CD8-positive, alpha-beta memory T cell (primary cell): ENCODE measurements around the gene PPP1R27. TPM values are rescaled to one million over a fixed set of nuclear protein-coding genes. Genes with fewer than 3 reads are reported as not detected.

Experiments
- CTCF ChIA-PET: fragments of 350-600 bp; sonication (Branson Sonifier 250); formaldehyde crosslinking; loops from one replicate; lab custom pipeline; 2021; ENCODE audit warnings: antibody characterized with exemption; lab: Charles Lee
- POLR2A ChIA-PET: fragments of 350-600 bp; sonication (Branson Sonifier 250); formaldehyde crosslinking; loops from one replicate; lab custom pipeline; 2021; ENCODE audit warnings: antibody characterized with exemption; lab: Charles Lee
- DNase-seq, 5 donors: peaks; one replicate each; pipeline versions ENCODE4 v3.0.0 to v3.0.0-alpha.2; 2020 to 2022; ENCODE audit warnings: mixed read lengths in 1 of 5
- H3K27ac ChIP-seq: one replicate; pipeline ENCODE4 v1.7.0; 2013; ENCODE audit warnings: low read depth, mild to moderate bottlenecking, low read length, moderate library complexity
- H3K27me3 ChIP-seq: 2 replicates; pipeline ENCODE4 v1.7.0; 2013; ENCODE audit warnings: low read length, mild to moderate bottlenecking; ENCODE audit not compliant: insufficient read depth, poor library complexity, severe bottlenecking
- H3K36me3 ChIP-seq: 2 replicates; pipeline ENCODE4 v1.7.0; 2013; ENCODE audit warnings: mild to moderate bottlenecking, low read length, moderate library complexity; ENCODE audit not compliant: insufficient read depth
- H3K4me1 ChIP-seq: 2 replicates; pipeline ENCODE4 v1.7.0; 2013; ENCODE audit warnings: mild to moderate bottlenecking, low read length, moderate library complexity; ENCODE audit not compliant: insufficient read depth
- H3K4me3 ChIP-seq: 2 replicates; pipeline ENCODE4 v1.7.0; 2013; ENCODE audit warnings: mild to moderate bottlenecking, low read length
- H3K9me3 ChIP-seq: 2 replicates; pipeline ENCODE4 v1.7.0; 2013; ENCODE audit warnings: mild to moderate bottlenecking, low read length
- H3K27ac Mint-ChIP-seq, 8 donors: one replicate each; pipeline ENCODE4 v1.8.0; 2020 to 2021; ENCODE audit warnings: mixed read lengths in 8 of 8, mild to moderate bottlenecking in 6 of 8, inconsistent platforms in 3 of 8, moderate library complexity in 3 of 8
- H3K27me3 Mint-ChIP-seq, 2 donors: one replicate each; pipeline ENCODE4 v1.8.0; 2020 to 2021; ENCODE audit warnings: mixed read lengths in 2 of 2, mild to moderate bottlenecking in 1 of 2, moderate library complexity in 1 of 2
- H3K36me3 Mint-ChIP-seq, 3 donors: one replicate each; pipeline ENCODE4 v1.8.0; 2020 to 2021; ENCODE audit warnings: mixed read lengths in 3 of 3, inconsistent platforms in 1 of 3, mild to moderate bottlenecking in 1 of 3
- H3K4me1 Mint-ChIP-seq, 3 donors: one replicate each; pipeline ENCODE4 v1.8.0; 2020 to 2021; ENCODE audit warnings: mixed read lengths in 3 of 3, inconsistent platforms in 1 of 3, mild to moderate bottlenecking in 1 of 3
- H3K4me3 Mint-ChIP-seq, 7 donors: one replicate each; pipeline ENCODE4 v1.8.0; 2020 to 2021; ENCODE audit warnings: mixed read lengths in 7 of 7, mild to moderate bottlenecking in 6 of 7, moderate library complexity in 4 of 7, inconsistent platforms in 2 of 7
- H3K9me3 Mint-ChIP-seq, 5 donors: one replicate each; pipeline ENCODE4 v1.8.0; 2020 to 2022; ENCODE audit warnings: mixed read lengths in 5 of 5, mild to moderate bottlenecking in 3 of 5, moderate library complexity in 2 of 5, inconsistent platforms in 1 of 5
- polyA plus RNA-seq: library from polyadenylated mRNA; unstranded; fragments of 300-500 nt; fragmentation: Illumina TruSeq; gene quantifications from one replicate; pipeline ENCODE4 v1.2.3, GENCODE V29; 2021
- total RNA-seq, 2 experiments: library from RNA; stranded (reverse); gene quantifications; one replicate each; pipeline ENCODE4 v1.2.3, GENCODE V29; 2021

PPP1R27 gene
- total and polyA plus RNA-seq, 3 experiments from 2014 or later: not detected

GRCh38 chr17:81821147-81821546 lies 13.7 kb downstream of the PPP1R27 start:
- Mint-ChIP-seq H3K27ac (no peak overlapping the region), H3K4me1 (peaks cover 0 to 4% (median 3%) of the 10 kb centered on the region in 3 donors), H3K9me3 (no peaks in the 10 kb centered on the region), H3K4me3 (no peak overlapping the region), H3K27me3 (peaks cover 0 to 1% of the 10 kb centered on the region in 2 donors), H3K36me3 (peaks cover 0 to 17% (median 1%) of the 10 kb centered on the region in 3 donors)
- Histone ChIP-seq H3K4me1 (no peaks in the 10 kb centered on the region), H3K27ac (no peak overlapping the region), H3K4me3 (no peak overlapping the region), H3K9me3 (no peaks in the 10 kb centered on the region), H3K36me3 (no peaks in the 10 kb centered on the region), H3K27me3 (no peaks in the 10 kb centered on the region)
- CTCF ChIA-PET: no interaction called here
- no peak for DNase-seq
- POLR2A ChIA-PET: no interaction called here

DNA sequence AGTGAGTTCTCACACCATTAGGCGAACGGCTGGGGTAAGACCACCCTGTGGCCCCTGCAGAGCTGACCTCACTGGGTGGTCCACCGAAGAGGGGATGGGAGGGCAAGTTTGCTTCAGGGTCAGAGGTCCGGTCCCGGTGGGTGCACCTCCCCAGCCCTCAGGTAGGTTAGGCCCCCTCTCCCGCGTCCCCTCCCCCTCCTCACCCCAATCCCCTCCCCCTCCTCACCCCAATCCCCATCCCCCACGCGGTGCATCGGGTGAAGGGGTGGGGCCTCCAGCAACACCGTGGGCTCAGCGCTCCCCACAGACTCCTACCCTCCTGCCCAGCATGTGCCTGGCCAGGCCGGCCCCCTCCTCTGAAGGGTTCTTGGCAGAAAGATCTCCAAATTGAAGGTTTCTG lies 15.1 kb downstream of the PPP1R27 start:
- Mint-ChIP-seq H3K27me3 (peaks cover 0 to 1% of the 10 kb centered on the region in 2 donors), H3K36me3 (peaks cover 0 to 14% (median 0%) of the 10 kb centered on the region in 3 donors), H3K9me3 (no peaks in the 10 kb centered on the region), H3K27ac (no peak overlapping the region), H3K4me3 (no peak overlapping the region), H3K4me1 (no peaks in the 10 kb centered on the region)
- Histone ChIP-seq H3K4me1 (no peaks in the 10 kb centered on the region), H3K36me3 (no peaks in the 10 kb centered on the region), H3K27me3 (no peaks in the 10 kb centered on the region), H3K27ac (no peak overlapping the region), H3K4me3 (no peak overlapping the region), H3K9me3 (no peaks in the 10 kb centered on the region)
- DNase-seq: no peak
- CTCF ChIA-PET: no interaction called here
- POLR2A ChIA-PET: no interaction called here

- Histone ChIP-seq H3K27me3 (no peaks in the 10 kb centered on the region), H3K4me1 (no peaks in the 10 kb centered on the region), H3K27ac (no peak overlapping the region), H3K36me3 (no peaks in the 10 kb centered on the region), H3K9me3 (no peaks in the 10 kb centered on the region), H3K4me3 (no peak overlapping the region)
- Mint-ChIP-seq H3K4me3 (no peak overlapping the region), H3K27ac (no peak overlapping the region), H3K9me3 (no peaks in the 10 kb centered on the region), H3K4me1 (no peaks in the 10 kb centered on the region), H3K36me3 (peaks cover 0 to 6% (median 0%) of the 10 kb centered on the region in 3 donors), H3K27me3 (peaks cover 0 to 1% of the 10 kb centered on the region in 2 donors)
- CTCF ChIA-PET: no interaction called here
- POLR2A ChIA-PET: no interaction called here
- DNase-seq: no peak
Measured at GRCh38 chr17:81817758-81818147, 17.1 kb downstream of the PPP1R27 start.

DNA sequence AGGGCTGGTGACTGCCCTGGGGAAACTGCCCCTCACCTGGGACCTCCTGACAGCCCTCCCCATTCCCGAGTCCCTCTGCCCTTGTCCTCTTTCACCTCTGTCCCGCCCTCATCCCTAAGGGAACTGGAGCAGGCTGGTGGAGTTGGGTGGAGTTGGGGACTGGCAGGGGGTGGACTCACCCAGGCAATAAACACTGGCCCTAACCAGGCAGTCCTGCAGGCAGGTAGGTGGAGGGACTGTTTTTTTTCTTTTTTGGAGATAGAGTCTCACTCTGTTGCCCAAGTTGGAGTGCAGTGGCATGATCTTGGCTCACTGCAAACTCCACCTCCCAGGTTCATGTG lies 19.2 kb downstream of the PPP1R27 start:
- Histone ChIP-seq H3K4me1 (no peaks in the 10 kb centered on the region), H3K27ac (no peak overlapping the region), H3K36me3 (no peaks in the 10 kb centered on the region), H3K9me3 (no peaks in the 10 kb centered on the region), H3K4me3 (no peak overlapping the region), H3K27me3 (no peaks in the 10 kb centered on the region)
- Mint-ChIP-seq H3K4me3 (no peak overlapping the region), H3K36me3 (no peaks in the 10 kb centered on the region), H3K27me3 (no peaks in the 10 kb centered on the region), H3K9me3 (no peaks in the 10 kb centered on the region), H3K27ac (no peak overlapping the region), H3K4me1 (no peaks in the 10 kb centered on the region)
- no peak for DNase-seq
- POLR2A ChIA-PET: no interaction called here
- CTCF ChIA-PET: no interaction called here

- Mint-ChIP-seq H3K36me3 (no peaks in the 10 kb centered on the region), H3K4me1 (no peaks in the 10 kb centered on the region), H3K4me3 (no peak overlapping the region), H3K27me3 (peaks cover 0 to 1% of the 10 kb centered on the region in 2 donors), H3K27ac (no peak overlapping the region), H3K9me3 (no peaks in the 10 kb centered on the region)
- CTCF ChIA-PET: no interaction called here
- Histone ChIP-seq H3K9me3 (no peaks in the 10 kb centered on the region), H3K4me3 (no peak overlapping the region), H3K4me1 (no peaks in the 10 kb centered on the region), H3K27ac (no peak overlapping the region), H3K27me3 (peaks cover 5% of the 10 kb centered on the region), H3K36me3 (no peaks in the 10 kb centered on the region)
- POLR2A ChIA-PET: no interaction called here
- DNase-seq: no peak
Measured at GRCh38 chr17:81814748-81815645, 19.9 kb downstream of the PPP1R27 start.

DNA sequence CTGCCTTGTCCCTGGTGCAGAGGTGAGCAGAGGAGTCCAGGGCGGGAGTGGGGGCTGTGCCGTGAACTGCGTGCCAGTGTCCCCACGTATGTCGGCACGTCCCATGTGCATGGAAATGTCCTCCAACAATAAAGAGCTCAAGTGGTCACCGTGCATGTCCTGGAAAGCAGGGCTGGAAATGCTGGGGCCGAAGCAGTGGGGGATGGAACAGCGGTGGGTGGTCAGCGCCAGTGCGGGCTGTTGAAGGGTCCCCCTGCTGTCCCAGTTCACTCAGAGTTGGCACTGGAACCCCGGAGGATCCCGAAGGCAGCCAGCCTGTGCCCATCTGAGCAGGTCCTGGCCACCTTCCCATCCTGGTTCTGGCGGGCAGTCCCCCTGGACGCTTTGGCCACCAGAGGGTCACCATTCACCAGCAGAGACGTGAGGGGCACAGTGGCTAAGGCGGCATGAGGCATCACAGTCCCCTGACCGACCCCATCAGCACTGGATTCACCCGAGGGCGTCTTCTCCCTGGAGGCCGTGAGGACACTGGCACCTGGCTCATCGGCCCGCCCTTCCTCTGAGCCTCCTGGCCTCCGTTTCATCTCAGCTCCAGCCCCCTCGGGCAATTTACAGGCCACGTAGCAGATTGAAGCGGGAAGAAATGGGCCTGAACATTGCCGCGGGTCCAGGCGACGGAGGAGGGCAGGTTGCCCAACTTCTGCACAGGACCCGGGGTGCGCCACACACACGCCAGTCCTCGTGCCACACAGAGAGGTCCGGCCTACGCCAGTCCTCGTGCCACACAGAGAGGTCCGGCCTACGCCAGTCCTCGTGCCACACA lies 20.8 kb downstream of the PPP1R27 start:
- Histone ChIP-seq H3K4me3 (no peak overlapping the region), H3K9me3 (no peaks in the 10 kb centered on the region), H3K4me1 (no peaks in the 10 kb centered on the region), H3K27me3 (peaks cover 8% of the 10 kb centered on the region), H3K36me3 (no peaks in the 10 kb centered on the region), H3K27ac (no peak overlapping the region)
- ChIA-PET POLR2A (no interaction called here), CTCF (no interaction called here)
- H3K36me3 Mint-ChIP-seq: no peaks in the 10 kb centered on the region
- peaks cover 0 to 6% (median 0%) of the 10 kb centered on the region in 3 donors for H3K4me1 Mint-ChIP-seq
- H3K4me3 Mint-ChIP-seq: no peak overlapping the region
- H3K27ac Mint-ChIP-seq: no peak overlapping the region
- H3K9me3 Mint-ChIP-seq: no peaks in the 10 kb centered on the region
- peaks cover 5 to 9% of the 10 kb centered on the region in 2 donors for H3K27me3 Mint-ChIP-seq
- no peak for DNase-seq

GRCh38 chr17:81813371-81813684 lies 21.5 kb downstream of the PPP1R27 start:
- Histone ChIP-seq H3K36me3 (no peaks in the 10 kb centered on the region), H3K27me3 (peaks cover 8% of the 10 kb centered on the region), H3K27ac (no peak overlapping the region), H3K4me3 (no peak overlapping the region), H3K9me3 (no peaks in the 10 kb centered on the region), H3K4me1 (no peaks in the 10 kb centered on the region)
- Mint-ChIP-seq H3K27ac (no peak overlapping the region), H3K9me3 (no peaks in the 10 kb centered on the region), H3K4me1 (peaks cover 0 to 7% (median 0%) of the 10 kb centered on the region in 3 donors), H3K4me3 (no peak overlapping the region), H3K27me3 (peaks cover 7 to 14% of the 10 kb centered on the region in 2 donors), H3K36me3 (no peaks in the 10 kb centered on the region)
- CTCF ChIA-PET: no interaction called here
- POLR2A ChIA-PET: no interaction called here
- no peak for DNase-seq
